ENCODE data around the gene MAP4K1.

The MAP4K1 gene

GRCh38 chr19:38545596-38545995 is 72.2 kb downstream of the MAP4K1 start:
- TF ChIP-seq CTCF (IDR thresholded peaks at IDR 0.05; ENCODE audit: low read length) (no peak), EZH2phosphoT487 (IDR thresholded peaks at IDR 0.05; ENCODE audit: low read length) (no peak), EZH2 (optimal IDR thresholded peaks at IDR 0.05; ENCODE audit: low read depth, low read length) (no peak)
- DNase-seq = no peak
- no peaks in the 10 kb centered on the region for H3K79me2 ChIP-seq (ENCODE audit: low read length)
- no peak overlapping the region for H3K4me3 ChIP-seq (ENCODE audit: low read length)
- H3K9me3 ChIP-seq (replicated peaks; ENCODE audit: insufficient read depth, low read length) = no peaks in the 10 kb centered on the region
- H3K27ac ChIP-seq (ENCODE audit: low read length) = no peak overlapping the region
- H3K4me1 ChIP-seq (ENCODE audit: low read length) = peaks cover 7% of the 10 kb centered on the region
- H2AFZ ChIP-seq (ENCODE audit: low read length) = peak overlapping the region; percentile 40; the same call in 1 of the 2 replicates
- no peaks in the 10 kb centered on the region for H3K9me2 ChIP-seq (replicated peaks; ENCODE audit: insufficient read depth, low read length)
- H3K4me2 ChIP-seq (ENCODE audit: low read depth, low read length) = no peak overlapping the region
- H4K20me1 ChIP-seq (ENCODE audit: insufficient read depth, low read length) = no peaks in the 10 kb centered on the region
- 0 out of 2 replicates have a peak, but pooled peaks cover 9% of the 10 kb centered on the region for H3F3A ChIP-seq (ENCODE audit: insufficient read depth, low read length)
- H3K9ac ChIP-seq (ENCODE audit: low read length) = no peak overlapping the region
- no peaks in the 10 kb centered on the region for H3K36me3 ChIP-seq (replicated peaks; ENCODE audit: insufficient read depth, low read length)
- no peaks in the 10 kb centered on the region for H3K27me3 ChIP-seq (replicated peaks; ENCODE audit: insufficient read depth, low read length)

GRCh38 chr19:38544569-38545315 is 73.0 kb downstream of the MAP4K1 start:
- no peaks in the 10 kb centered on the region for H3K79me2 ChIP-seq (ENCODE audit: low read length)
- no peak for TF ChIP-seq EZH2 (optimal IDR thresholded peaks at IDR 0.05; ENCODE audit: low read depth, low read length)
- no peak; the same call in 1 of the 2 replicates for TF ChIP-seq CTCF (IDR thresholded peaks at IDR 0.05; ENCODE audit: low read length)
- TF ChIP-seq EZH2phosphoT487 (IDR thresholded peaks at IDR 0.05; ENCODE audit: low read length) = no peak
- H3K36me3 ChIP-seq (replicated peaks; ENCODE audit: insufficient read depth, low read length) = no peaks in the 10 kb centered on the region
- peak overlapping the region; percentile 63; the same call in 1 of the 2 replicates for H3K27ac ChIP-seq (ENCODE audit: low read length)
- H3K4me2 ChIP-seq (ENCODE audit: low read depth, low read length) = peak overlapping the region; percentile 72
- H3K4me3 ChIP-seq (ENCODE audit: low read length) = peak overlapping the region; percentile 55
- H2AFZ ChIP-seq (ENCODE audit: low read length) = peak overlapping the region; percentile 40
- peaks cover 8% of the 10 kb centered on the region for H3K4me1 ChIP-seq (ENCODE audit: low read length)
- no peaks in the 10 kb centered on the region for H4K20me1 ChIP-seq (ENCODE audit: insufficient read depth, low read length)
- H3F3A ChIP-seq (ENCODE audit: insufficient read depth, low read length) = 0 out of 2 replicates have a peak, but pooled peaks cover 9% of the 10 kb centered on the region
- peak overlapping the region; percentile 43; the same call in 1 of the 2 replicates for H3K9ac ChIP-seq (ENCODE audit: low read length)
- peak; percentile 81 for DNase-seq
- H3K27me3 ChIP-seq (replicated peaks; ENCODE audit: insufficient read depth, low read length) = no peaks in the 10 kb centered on the region
- no peaks in the 10 kb centered on the region for H3K9me3 ChIP-seq (replicated peaks; ENCODE audit: insufficient read depth, low read length)
- H3K9me2 ChIP-seq (replicated peaks; ENCODE audit: insufficient read depth, low read length) = no peaks in the 10 kb centered on the region

GRCh38 chr19:38543807-38544568 is 73.8 kb downstream of the MAP4K1 start:
- H3F3A ChIP-seq (ENCODE audit: insufficient read depth, low read length) = 0 out of 2 replicates have a peak, but pooled peaks cover 9% of the 10 kb centered on the region
- no peaks in the 10 kb centered on the region for H3K9me2 ChIP-seq (replicated peaks; ENCODE audit: insufficient read depth, low read length)
- no peak for TF ChIP-seq EZH2phosphoT487 (IDR thresholded peaks at IDR 0.05; ENCODE audit: low read length)
- TF ChIP-seq EZH2 (optimal IDR thresholded peaks at IDR 0.05; ENCODE audit: low read depth, low read length) = no peak
- peak; percentile 76; the same call in 1 of the 2 replicates for TF ChIP-seq CTCF (IDR thresholded peaks at IDR 0.05; ENCODE audit: low read length)
- no peaks in the 10 kb centered on the region for H3K27me3 ChIP-seq (replicated peaks; ENCODE audit: insufficient read depth, low read length)
- peaks cover 16% of the 10 kb centered on the region for H3K4me1 ChIP-seq (ENCODE audit: low read length)
- H3K9me3 ChIP-seq (replicated peaks; ENCODE audit: insufficient read depth, low read length) = no peaks in the 10 kb centered on the region
- H2AFZ ChIP-seq (ENCODE audit: low read length) = peak overlapping the region; percentile 40
- peak overlapping the region; percentile 72 for H3K4me2 ChIP-seq (ENCODE audit: low read depth, low read length)
- no peaks in the 10 kb centered on the region for H3K36me3 ChIP-seq (replicated peaks; ENCODE audit: insufficient read depth, low read length)
- H3K79me2 ChIP-seq (ENCODE audit: low read length) = no peaks in the 10 kb centered on the region
- peak overlapping the region; percentile 55 for H3K4me3 ChIP-seq (ENCODE audit: low read length)
- no peaks in the 10 kb centered on the region for H4K20me1 ChIP-seq (ENCODE audit: insufficient read depth, low read length)
- peak; percentile 83 for DNase-seq
- peak overlapping the region; percentile 63 for H3K27ac ChIP-seq (ENCODE audit: low read length)
- peak overlapping the region; percentile 43 for H3K9ac ChIP-seq (ENCODE audit: low read length)

All from MM.1S (cell line).